Measurements from ENCODE around the gene HMGCS2. TPM values are rescaled to one million over a fixed set of nuclear protein-coding genes. Genes with fewer than 3 reads are reported as not detected.

HMGCS2 gene
- total and polyA plus RNA-seq, 9 of the 15 experiments (the other 6 are each of a cell fraction or from before 2014, with no cell fraction given) = 0.13 TPM; not detected in 8

- no peak for TF ChIP-seq SMARCB1 (IDR thresholded peaks at IDR 0.05; ENCODE audit: insufficient read length, low read depth)
- no peak for TF ChIP-seq POU5F1 (IDR thresholded peaks at IDR 0.05; ENCODE audit: borderline replicate concordance, low read depth, low read length, partially characterized antibody)
- TF ChIP-seq ZNF197 (CRISPR knock-in tag; IDR thresholded peaks at IDR 0.05; ENCODE audit: low read depth) = peak; percentile 83
- TF ChIP-seq NFIX (CRISPR knock-in tag; IDR thresholded peaks at IDR 0.05; ENCODE audit: low read depth) = no peak
- TF ChIP-seq HMBOX1 (IDR thresholded peaks at IDR 0.05) = no peak
- TF ChIP-seq MLLT1 (IDR thresholded peaks at IDR 0.05) = no peak
- TF ChIP-seq PPARD (CRISPR knock-in tag; IDR thresholded peaks at IDR 0.05) = no peak
- TF ChIP-seq ETV6 (IDR thresholded peaks at IDR 0.05; ENCODE audit: borderline replicate concordance in 1 of 2, low read depth in 2 of 2, low read length in 1 of 2) = peak in 1 of 2 experiments; percentile 65; a peak in 1 of 4 replicates
- TF ChIP-seq ETV6 (CRISPR knock-in tag; IDR thresholded peaks at IDR 0.05; ENCODE audit: borderline replicate concordance) = no peak
- TF ChIP-seq MEIS2 (IDR thresholded peaks at IDR 0.05; ENCODE audit: partially characterized antibody) = peak; percentile 29
- TF ChIP-seq ZBTB8A (IDR thresholded peaks at IDR 0.05; ENCODE audit: partially characterized antibody) = no peak
- no peak for TF ChIP-seq NKRF (IDR thresholded peaks at IDR 0.05; ENCODE audit: borderline replicate concordance)
- TF ChIP-seq ZNF644 (tag; IDR thresholded peaks at IDR 0.05; ENCODE audit: low read depth) = peak; percentile 83; the same call in 1 of the 2 replicates
- peak in 1 of 2 experiments; percentile 83; a peak in 1 of 4 replicates for TF ChIP-seq TEAD1 (CRISPR knock-in tag; IDR thresholded peaks at IDR 0.05)
- no peak for TF ChIP-seq E2F5 (CRISPR knock-in tag; IDR thresholded peaks at IDR 0.05)
- no peak for TF ChIP-seq NUFIP1 (IDR thresholded peaks at IDR 0.05; ENCODE audit: partially characterized antibody)
- no peak for TF ChIP-seq ZKSCAN3 (CRISPR knock-in tag; IDR thresholded peaks at IDR 0.05)
- TF ChIP-seq ZBTB43 (CRISPR knock-in tag; IDR thresholded peaks at IDR 0.05) = no peak
- no peak for TF ChIP-seq ZNF551 (CRISPR knock-in tag; IDR thresholded peaks at IDR 0.05)
Observed at GRCh38 chr1:119737040-119737682, 31.5 kb downstream of the HMGCS2 start (continued).

All from K562 (cell line).